Measurements from ENCODE around the gene DDX1. TPM values are rescaled to one million over a fixed set of nuclear protein-coding genes. Genes with fewer than 3 reads are reported as not detected.

Gene DDX1
- total and polyA plus RNA-seq, 2 donors (not counting 1 experiment from before 2014, with no cell fraction given): 54.3 to 176 TPM

DNA sequence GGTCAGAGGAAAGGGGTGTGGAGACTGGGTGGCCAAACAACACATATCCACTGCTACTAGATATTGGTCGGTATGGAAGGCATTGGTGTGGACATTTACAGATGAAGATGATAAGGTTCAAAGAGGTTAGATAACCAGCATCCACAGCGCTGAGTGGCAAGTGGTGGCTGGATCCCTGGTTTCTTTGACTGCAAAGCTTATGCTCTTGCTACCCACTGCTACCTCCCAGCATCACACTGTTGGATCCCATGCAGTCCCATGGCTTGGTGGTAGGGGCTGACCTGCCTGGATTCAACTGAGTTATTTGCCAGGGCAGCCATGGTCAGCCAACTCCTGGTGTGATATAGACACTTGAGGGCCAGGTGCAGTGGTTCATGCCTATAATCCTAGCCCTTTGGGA is 53.6 kb downstream of the DDX1 start:
- Histone ChIP-seq H3K9me3 (ENCODE audit: control insufficient read depth, insufficient read depth, low read depth, low read length) (no peaks in the 10 kb centered on the region), H4K20me1 (ENCODE audit: control insufficient read depth, extremely low read depth, insufficient read depth, low read length) (no peaks in the 10 kb centered on the region), H3K4me3 (replicated peaks in 1 of 4; ENCODE audit: control extremely low read depth in 1 of 4, insufficient read depth in 1 of 4, low read depth in 3 of 4, low read length in 4 of 4) (no peak overlapping the region), H3K27me3 (ENCODE audit: control insufficient read depth, insufficient read depth, low read length) (no peaks in the 10 kb centered on the region), H3K36me3 (ENCODE audit: control insufficient read depth, insufficient read depth, low read length) (no peaks in the 10 kb centered on the region), H2AFZ (ENCODE audit: low read length) (no peak overlapping the region), H3K79me2 (ENCODE audit: control insufficient read depth, insufficient read depth, low read length) (no peaks in the 10 kb centered on the region), H3K4me2 (ENCODE audit: extremely low read depth, insufficient read depth, low read length) (no peak overlapping the region), H3K9ac (ENCODE audit: insufficient read depth, low read length) (no peak overlapping the region), H3K4me1 (ENCODE audit: control insufficient read depth, extremely low read depth, insufficient read depth, low read length) (no peaks in the 10 kb centered on the region), H3K27ac (ENCODE audit: insufficient read depth, low read length) (no peak overlapping the region)
- TF ChIP-seq EZH2 (IDR thresholded peaks at IDR 0.05; ENCODE audit: low read length, missing control alignments): no peak
- no peak for TF ChIP-seq CTCF (conservative IDR thresholded peaks at IDR 0.05 in 1 of 2, IDR thresholded peaks at IDR 0.05 in 1 of 2; ENCODE audit: low read depth in 1 of 2, low read length in 2 of 2)
- no peak for DNase-seq (ENCODE audit: low read depth in 2 of 2)

GRCh38 chr2:15645720-15646385 is 54.2 kb downstream of the DDX1 start:
- H2AFZ ChIP-seq (ENCODE audit: low read length): no peak overlapping the region
- TF ChIP-seq EZH2 (IDR thresholded peaks at IDR 0.05; ENCODE audit: low read length, missing control alignments): no peak

DNA sequence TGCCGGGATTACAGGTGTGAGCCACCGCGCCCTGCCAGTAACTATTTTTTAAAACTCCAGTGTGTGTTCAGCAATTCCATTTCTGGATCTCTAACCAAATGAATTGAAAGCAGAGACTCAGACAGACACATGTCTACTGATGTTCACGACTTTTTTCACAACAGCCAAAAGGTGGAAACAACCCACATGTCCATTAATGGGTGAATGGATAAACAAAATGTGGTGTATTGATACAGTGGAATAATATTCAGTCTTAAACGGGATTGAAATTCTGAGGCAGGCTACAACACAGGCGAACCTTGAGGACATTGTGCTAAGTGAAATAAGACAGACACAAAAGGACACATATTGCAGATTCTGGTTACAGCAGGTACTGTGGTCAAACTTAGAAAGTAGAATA is 55.0 kb downstream of the DDX1 start:
- Histone ChIP-seq H4K20me1 (ENCODE audit: control insufficient read depth, extremely low read depth, insufficient read depth, low read length) (no peaks in the 10 kb centered on the region), H3K27me3 (ENCODE audit: control insufficient read depth, insufficient read depth, low read length) (no peaks in the 10 kb centered on the region), H3K27ac (ENCODE audit: insufficient read depth, low read length) (no peak overlapping the region), H3K36me3 (ENCODE audit: control insufficient read depth, insufficient read depth, low read length) (no peaks in the 10 kb centered on the region), H3K9ac (ENCODE audit: insufficient read depth, low read length) (no peak overlapping the region), H3K4me3 (replicated peaks in 1 of 4; ENCODE audit: control extremely low read depth in 1 of 4, insufficient read depth in 1 of 4, low read depth in 3 of 4, low read length in 4 of 4) (no peak overlapping the region), H3K9me3 (ENCODE audit: control insufficient read depth, insufficient read depth, low read depth, low read length) (no peaks in the 10 kb centered on the region), H3K4me2 (ENCODE audit: extremely low read depth, insufficient read depth, low read length) (no peak overlapping the region), H2AFZ (ENCODE audit: low read length) (no peak overlapping the region), H3K79me2 (ENCODE audit: control insufficient read depth, insufficient read depth, low read length) (no peaks in the 10 kb centered on the region), H3K4me1 (ENCODE audit: control insufficient read depth, extremely low read depth, insufficient read depth, low read length) (no peaks in the 10 kb centered on the region)
- no peak for DNase-seq (ENCODE audit: low read depth in 2 of 2)
- TF ChIP-seq CTCF (conservative IDR thresholded peaks at IDR 0.05 in 1 of 2, IDR thresholded peaks at IDR 0.05 in 1 of 2; ENCODE audit: low read depth in 1 of 2, low read length in 2 of 2) (no peak), EZH2 (IDR thresholded peaks at IDR 0.05; ENCODE audit: low read length, missing control alignments) (no peak)

More at GRCh38 chr2:15645720-15646385, 54.2 kb downstream of the DDX1 start:
- DNase-seq (ENCODE audit: low read depth in 2 of 2): no peak
- no peaks in the 10 kb centered on the region for H3K9me3 ChIP-seq (ENCODE audit: control insufficient read depth, insufficient read depth, low read depth, low read length)
- no peaks in the 10 kb centered on the region for H3K4me1 ChIP-seq (ENCODE audit: control insufficient read depth, extremely low read depth, insufficient read depth, low read length)
- H4K20me1 ChIP-seq (ENCODE audit: control insufficient read depth, extremely low read depth, insufficient read depth, low read length): no peaks in the 10 kb centered on the region
- no peak overlapping the region for H3K4me2 ChIP-seq (ENCODE audit: extremely low read depth, insufficient read depth, low read length)
- no peak overlapping the region for H3K27ac ChIP-seq (ENCODE audit: insufficient read depth, low read length)
- no peaks in the 10 kb centered on the region for H3K79me2 ChIP-seq (ENCODE audit: control insufficient read depth, insufficient read depth, low read length)
- no peak overlapping the region for H3K9ac ChIP-seq (ENCODE audit: insufficient read depth, low read length)
- no peaks in the 10 kb centered on the region for H3K36me3 ChIP-seq (ENCODE audit: control insufficient read depth, insufficient read depth, low read length)
- no peaks in the 10 kb centered on the region for H3K27me3 ChIP-seq (ENCODE audit: control insufficient read depth, insufficient read depth, low read length)
- H3K4me3 ChIP-seq (replicated peaks in 1 of 4; ENCODE audit: control extremely low read depth in 1 of 4, insufficient read depth in 1 of 4, low read depth in 3 of 4, low read length in 4 of 4): no peak overlapping the region
